Hepatocyte (in vitro differentiated cells): ENCODE measurements around the gene G0S2. TPM values are rescaled to one million over a fixed set of nuclear protein-coding genes. Genes with fewer than 3 reads are reported as not detected.

ENCODE experiments used
- DNase-seq: peaks from one replicate; pipeline ENCODE4 v3.0.0-alpha.2; 2016; ENCODE audit warnings: low spot score
- H2AFZ ChIP-seq: fragments of 200-600 bp; sonication (generic); 2 replicates; pipeline ENCODE4 v1.6.0; 2016; ENCODE audit warnings: antibody characterized with exemption, mild to moderate bottlenecking
- H3K27ac ChIP-seq: fragments of 200-600 bp; sonication (generic); 2 replicates; pipeline ENCODE4 v1.5.1; 2016; ENCODE audit warnings: mild to moderate bottlenecking
- H3K27me3 ChIP-seq: fragments of 200-600 bp; sonication (generic); 2 replicates; pipeline ENCODE4 v1.6.1; 2016
- H3K36me3 ChIP-seq: fragments of 200-600 bp; sonication (generic); replicated peaks from 2 replicates; pipeline ENCODE4 v1.5.1; 2016; ENCODE audit warnings: low read depth; ENCODE audit not compliant: insufficient read depth
- H3K4me1 ChIP-seq: fragments of 200-600 bp; sonication (generic); 2 replicates; pipeline ENCODE4 v1.5.1; 2016; ENCODE audit warnings: mild to moderate bottlenecking, moderate library complexity; ENCODE audit not compliant: insufficient read depth
- H3K4me2 ChIP-seq: fragments of 200-600 bp; sonication (generic); 2 replicates; pipeline ENCODE4 v1.6.0; 2016
- H3K4me3 ChIP-seq: fragments of 200-600 bp; sonication (generic); 2 replicates; pipeline ENCODE4 v1.5.1; 2016; ENCODE audit warnings: mild to moderate bottlenecking
- H3K79me2 ChIP-seq: fragments of 200-600 bp; sonication (generic); 2 replicates; pipeline ENCODE4 v1.6.0; 2017; ENCODE audit warnings: mild to moderate bottlenecking
- H3K9me2 ChIP-seq: fragments of 200-600 bp; sonication (generic); replicated peaks from 2 replicates; pipeline ENCODE4 v1.6.0; 2017; ENCODE audit warnings: mild to moderate bottlenecking; ENCODE audit not compliant: insufficient read depth
- H3K9me3 ChIP-seq: fragments of 200-600 bp; sonication (generic); 2 replicates; pipeline ENCODE4 v1.5.1; 2016; ENCODE audit warnings: low read depth, mild to moderate bottlenecking
- H4K20me1 ChIP-seq: fragments of 200-600 bp; sonication (generic); 2 replicates; pipeline ENCODE4 v1.6.0; 2016; ENCODE audit warnings: mild to moderate bottlenecking; ENCODE audit not compliant: insufficient read depth, poor library complexity, severe bottlenecking
- EZH2 ChIP-seq: fragments of 200-600 bp; sonication (generic); IDR thresholded peaks from 2 replicates; pipeline ENCODE4 v1.6.1; 2016; ENCODE audit warnings: antibody characterized with exemption, mild to moderate bottlenecking, borderline replicate concordance
- EZH2phosphoT487 ChIP-seq: fragments of 200-600 bp; sonication (generic); IDR thresholded peaks from one replicate; pipeline ENCODE4 v1.6.1; 2018; ENCODE audit warnings: antibody characterized with exemption, mild to moderate bottlenecking, low read depth, moderate library complexity; ENCODE audit not compliant: unreplicated experiment, severe bottlenecking
- WGBS: methylation state at CpG from one replicate; pipeline ENCODE4 v1.1.6; 2016; ENCODE audit warnings: low lambda C conversion rate; ENCODE audit errors: missing lambda C conversion rate; 5-methylcytosine and 5-hydroxymethylcytosine counted together
- polyA plus RNA-seq: library from polyadenylated mRNA; unstranded; fragments of >200 nt; fragmentation: Nextera tagmentation; extraction: Ambion mirVana; gene quantifications from 2 replicates; pipeline ENCODE4 v1.2.1, GENCODE V29; 2016
- total RNA-seq: library from RNA; depleted of rRNA; stranded (reverse); fragments of >200 nt; gene quantifications from 2 replicates; pipeline ENCODE4 v1.2.3, GENCODE V29; 2014
- TF ChIP-seq, protein P1 (sequence below): fragments of 200-600 bp; sonication (generic); IDR thresholded peaks from 2 replicates; pipeline ENCODE4 v1.5.1; 2016; ENCODE audit warnings: antibody characterized with exemption, mild to moderate bottlenecking; ENCODE audit not compliant: poor library complexity

The G0S2 gene
- total and polyA plus RNA-seq, 2 experiments from 2014 or later: 32.2 to 37.0 TPM

DNA sequence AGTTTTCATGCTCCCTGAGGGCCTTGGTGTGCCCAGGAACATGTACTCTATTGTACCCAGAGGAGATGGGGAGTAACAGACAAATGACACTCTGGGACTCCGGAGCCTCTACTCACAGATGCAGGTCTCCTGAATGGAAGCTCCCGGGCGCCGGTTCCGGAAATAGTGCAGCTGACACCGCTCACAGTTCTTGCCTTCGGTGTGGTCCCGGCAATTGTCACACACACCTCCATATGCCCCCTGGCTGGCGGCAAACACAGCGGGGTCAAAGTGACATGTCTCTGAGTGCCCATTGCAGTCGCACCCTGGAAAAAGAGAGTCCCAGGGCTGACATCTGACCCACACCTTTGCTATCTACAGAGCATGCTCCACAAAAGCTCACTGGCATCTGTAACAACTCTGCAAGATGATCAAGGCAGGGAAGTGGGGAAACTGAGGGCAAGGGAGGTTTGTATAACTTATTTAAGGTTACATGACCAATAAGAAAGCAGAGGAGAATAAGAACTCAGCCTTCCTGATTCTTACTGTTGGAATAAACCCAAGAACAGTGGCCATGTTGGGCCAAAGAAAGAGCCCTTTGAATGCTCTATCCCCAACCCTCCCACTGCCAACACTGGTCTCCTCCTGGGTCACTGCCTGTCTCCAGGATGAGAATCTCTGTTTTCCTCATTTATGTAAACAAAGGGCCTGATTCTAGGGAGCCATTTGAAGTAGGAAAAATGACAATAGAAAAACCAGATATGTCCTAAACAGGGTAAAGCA is 45.4 kb upstream of the G0S2 start:
- no peak overlapping the region for H3K27ac ChIP-seq
- H3K4me1 ChIP-seq: no peaks in the 10 kb centered on the region
- no peak for TF ChIP-seq EZH2
- TF ChIP-seq, protein P1, sequence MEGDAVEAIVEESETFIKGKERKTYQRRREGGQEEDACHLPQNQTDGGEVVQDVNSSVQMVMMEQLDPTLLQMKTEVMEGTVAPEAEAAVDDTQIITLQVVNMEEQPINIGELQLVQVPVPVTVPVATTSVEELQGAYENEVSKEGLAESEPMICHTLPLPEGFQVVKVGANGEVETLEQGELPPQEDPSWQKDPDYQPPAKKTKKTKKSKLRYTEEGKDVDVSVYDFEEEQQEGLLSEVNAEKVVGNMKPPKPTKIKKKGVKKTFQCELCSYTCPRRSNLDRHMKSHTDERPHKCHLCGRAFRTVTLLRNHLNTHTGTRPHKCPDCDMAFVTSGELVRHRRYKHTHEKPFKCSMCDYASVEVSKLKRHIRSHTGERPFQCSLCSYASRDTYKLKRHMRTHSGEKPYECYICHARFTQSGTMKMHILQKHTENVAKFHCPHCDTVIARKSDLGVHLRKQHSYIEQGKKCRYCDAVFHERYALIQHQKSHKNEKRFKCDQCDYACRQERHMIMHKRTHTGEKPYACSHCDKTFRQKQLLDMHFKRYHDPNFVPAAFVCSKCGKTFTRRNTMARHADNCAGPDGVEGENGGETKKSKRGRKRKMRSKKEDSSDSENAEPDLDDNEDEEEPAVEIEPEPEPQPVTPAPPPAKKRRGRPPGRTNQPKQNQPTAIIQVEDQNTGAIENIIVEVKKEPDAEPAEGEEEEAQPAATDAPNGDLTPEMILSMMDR: no peak
- TF ChIP-seq EZH2phosphoT487: no peak
- H3K79me2 ChIP-seq: no peaks in the 10 kb centered on the region
- no peak for DNase-seq
- no peaks in the 10 kb centered on the region for H3K27me3 ChIP-seq
- H3K4me3 ChIP-seq: no peak overlapping the region
- no peaks in the 10 kb centered on the region for H3K9me2 ChIP-seq
- H3K36me3 ChIP-seq: no peaks in the 10 kb centered on the region
- H3K9me3 ChIP-seq: no peaks in the 10 kb centered on the region
- H4K20me1 ChIP-seq: no peaks in the 10 kb centered on the region
- 94% methylated on average over 11 of the region's 11 CpGs for WGBS
- no peak overlapping the region for H3K4me2 ChIP-seq
- H2AFZ ChIP-seq: no peak overlapping the region

DNA sequence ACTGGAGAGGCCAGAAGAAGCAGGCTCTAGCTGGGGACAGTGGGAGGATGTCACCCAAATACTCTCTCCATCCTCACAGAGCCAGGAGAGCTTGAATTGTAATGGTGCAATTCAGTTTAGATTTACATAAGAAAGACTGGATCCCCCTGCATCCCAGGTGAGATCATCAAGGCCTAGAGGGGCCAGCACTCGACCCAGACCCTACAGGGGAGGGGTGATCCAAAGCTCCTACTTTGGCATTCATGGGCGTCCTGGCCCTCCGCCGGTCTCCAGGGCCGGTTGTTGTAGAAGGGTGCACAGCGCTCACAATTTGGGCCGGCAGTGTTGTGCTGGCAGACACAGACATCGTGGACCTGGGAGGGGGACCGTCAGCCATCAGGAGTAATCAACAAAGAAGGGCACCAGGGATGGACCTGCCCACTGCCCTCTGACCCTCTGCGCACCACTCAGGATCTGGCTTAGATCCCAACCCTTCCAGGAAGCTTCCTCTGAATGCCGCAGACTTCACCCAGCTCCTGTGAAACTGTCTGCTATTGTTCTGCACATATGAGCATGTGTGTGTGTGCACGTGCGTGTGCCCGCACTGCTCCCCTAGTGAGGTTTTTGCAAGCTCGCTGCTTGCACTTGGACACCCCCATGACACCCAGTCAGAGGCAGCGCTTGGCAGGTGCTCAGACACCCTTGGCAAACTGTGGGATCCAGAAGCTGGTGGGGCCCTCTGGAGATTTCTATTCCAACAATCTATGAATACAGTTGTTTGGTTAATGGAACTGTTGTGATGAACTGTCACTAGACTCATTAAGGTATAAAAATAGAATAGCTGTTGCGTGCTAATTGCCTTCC is 44.6 kb upstream of the G0S2 start:
- H3K9me2 ChIP-seq: no peaks in the 10 kb centered on the region
- DNase-seq: no peak
- H3K9me3 ChIP-seq: no peaks in the 10 kb centered on the region
- H3K4me3 ChIP-seq: no peak overlapping the region
- no peaks in the 10 kb centered on the region for H3K36me3 ChIP-seq
- 76% methylated on average over 17 of the region's 17 CpGs for WGBS
- H3K79me2 ChIP-seq: no peaks in the 10 kb centered on the region
- TF ChIP-seq EZH2phosphoT487 (no peak), EZH2 (no peak)
- TF ChIP-seq, protein P1: no peak
- H4K20me1 ChIP-seq: no peaks in the 10 kb centered on the region
- no peak overlapping the region for H3K27ac ChIP-seq
- H2AFZ ChIP-seq: no peak overlapping the region
- no peaks in the 10 kb centered on the region for H3K27me3 ChIP-seq
- no peak overlapping the region for H3K4me2 ChIP-seq
- no peaks in the 10 kb centered on the region for H3K4me1 ChIP-seq

DNA sequence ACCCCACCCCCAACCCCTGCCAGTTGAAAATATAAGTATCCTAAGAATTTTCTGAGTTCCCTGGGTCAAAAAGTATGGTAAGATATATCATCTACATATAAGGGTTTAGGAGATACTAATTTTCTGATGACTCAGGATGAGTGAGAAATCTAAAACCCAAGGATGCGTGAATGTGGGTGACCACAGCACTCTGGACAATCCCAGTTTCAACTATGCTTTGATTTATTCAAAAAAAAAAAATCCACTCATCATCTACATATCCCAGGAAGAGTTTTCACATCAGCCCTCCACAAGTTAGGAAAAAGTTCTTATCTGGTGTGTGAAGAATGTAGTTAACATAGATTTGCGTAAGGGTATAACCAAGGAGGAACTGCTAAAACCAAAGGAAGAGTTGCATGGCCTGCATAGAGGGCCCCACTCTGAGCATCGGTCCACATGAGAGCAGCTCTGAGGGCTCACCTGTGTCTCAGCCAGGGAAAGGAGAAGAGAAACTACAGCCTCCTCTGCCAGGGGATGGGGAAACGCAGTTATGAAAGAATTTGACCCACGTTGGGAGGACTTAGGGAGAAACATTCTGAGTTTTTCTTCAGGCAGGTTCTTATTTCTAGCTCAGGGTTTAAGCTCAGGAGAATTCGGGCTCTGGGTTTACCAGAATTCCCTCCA is 41.7 kb upstream of the G0S2 start:
- H3K27ac ChIP-seq: no peak overlapping the region
- H3K4me1 ChIP-seq: no peaks in the 10 kb centered on the region
- H3K27me3 ChIP-seq: no peaks in the 10 kb centered on the region
- WGBS: 87% methylated on average over 6 of the region's 6 CpGs
- no peaks in the 10 kb centered on the region for H3K9me2 ChIP-seq
- TF ChIP-seq, protein P1: no peak
- no peak for TF ChIP-seq EZH2
- TF ChIP-seq EZH2phosphoT487: no peak
- no peak overlapping the region for H3K4me2 ChIP-seq
- H4K20me1 ChIP-seq: no peaks in the 10 kb centered on the region
- H3K9me3 ChIP-seq: no peaks in the 10 kb centered on the region
- H3K36me3 ChIP-seq: no peaks in the 10 kb centered on the region
- H3K4me3 ChIP-seq: no peak overlapping the region
- H3K79me2 ChIP-seq: no peaks in the 10 kb centered on the region
- H2AFZ ChIP-seq: no peak overlapping the region
- DNase-seq: no peak
